Astrocyte (in vitro differentiated cells and primary cell): ENCODE measurements around the gene TNFAIP6. TPM values are rescaled to one million over a fixed set of nuclear protein-coding genes. Genes with fewer than 3 reads are reported as not detected.

Source experiments
- DNase-seq: peaks from one replicate; pipeline ENCODE4 v3.0.0-alpha.2; 2010; ENCODE audit warnings: low read depth
- FAIRE-seq: peaks from 2 replicates; lab custom pipeline; 2011; peaks lifted over from hg19 to GRCh38; lab: Jason Lieb, UNC
- H2AFZ ChIP-seq: 2 replicates; pipeline ENCODE4 v1.6.0; 2012; ENCODE audit warnings: low read depth, low read length, inconsistent platforms
- H3K27ac ChIP-seq: 2 replicates; pipeline ENCODE4 v1.5.1; 2011; ENCODE audit warnings: low read depth, low read length, inconsistent platforms
- H3K27me3 ChIP-seq: 2 replicates; pipeline ENCODE4 v1.6.0; 2011; ENCODE audit warnings: low read length, inconsistent platforms; ENCODE audit not compliant: insufficient read depth
- H3K36me3 ChIP-seq: 2 replicates; pipeline ENCODE4 v1.5.1; 2011; ENCODE audit warnings: low read length, inconsistent platforms; ENCODE audit not compliant: insufficient read depth
- H3K4me1 ChIP-seq: 2 replicates; pipeline ENCODE4 v1.5.1; 2011; ENCODE audit warnings: low read length, inconsistent platforms; ENCODE audit not compliant: insufficient read depth
- H3K4me2 ChIP-seq: 2 replicates; pipeline ENCODE4 v1.6.0; 2012; ENCODE audit warnings: low read length, inconsistent platforms
- H3K4me3 ChIP-seq: 2 replicates; pipeline ENCODE4 v1.5.1; 2011; ENCODE audit warnings: low read depth, mild to moderate bottlenecking, low read length, inconsistent platforms; ENCODE audit not compliant: insufficient read depth
- H3K79me2 ChIP-seq: 2 replicates; pipeline ENCODE4 v1.6.0; 2012; ENCODE audit warnings: mild to moderate bottlenecking, low read length, inconsistent platforms; ENCODE audit not compliant: insufficient read depth
- H3K9ac ChIP-seq: 2 replicates; pipeline ENCODE4 v1.6.0; 2012; ENCODE audit warnings: mild to moderate bottlenecking, low read length, inconsistent platforms
- H3K9me3 ChIP-seq: 2 replicates; pipeline ENCODE4 v1.5.1; 2012; ENCODE audit warnings: low read depth, mild to moderate bottlenecking, low read length, inconsistent platforms; ENCODE audit not compliant: insufficient read depth
- H4K20me1 ChIP-seq: 2 replicates; pipeline ENCODE4 v1.6.0; 2012; ENCODE audit warnings: low read length, inconsistent platforms; ENCODE audit not compliant: insufficient read depth
- H3K27ac Mint-ChIP-seq: one replicate; pipeline ENCODE4 v1.8.0; 2021; ENCODE audit warnings: mild to moderate bottlenecking, mixed read lengths; ENCODE audit not compliant: unreplicated experiment
- H3K27me3 Mint-ChIP-seq: one replicate; pipeline ENCODE4 v1.8.0; 2021; ENCODE audit warnings: low read depth, mixed read lengths; ENCODE audit not compliant: unreplicated experiment
- H3K36me3 Mint-ChIP-seq: one replicate; pipeline ENCODE4 v1.8.0; 2021; ENCODE audit warnings: low read depth, mixed read lengths; ENCODE audit not compliant: unreplicated experiment
- H3K4me1 Mint-ChIP-seq: one replicate; pipeline ENCODE4 v1.8.0; 2021; ENCODE audit warnings: low read depth, mixed read lengths; ENCODE audit not compliant: unreplicated experiment
- H3K4me3 Mint-ChIP-seq: one replicate; pipeline ENCODE4 v1.8.0; 2021; ENCODE audit warnings: mild to moderate bottlenecking, moderate library complexity, mixed read lengths; ENCODE audit not compliant: unreplicated experiment
- H3K9me3 Mint-ChIP-seq: one replicate; pipeline ENCODE4 v1.8.0; 2021; ENCODE audit warnings: mild to moderate bottlenecking, mixed read lengths; ENCODE audit not compliant: unreplicated experiment
- CTCF ChIP-seq: IDR thresholded peaks from 2 replicates; pipeline ENCODE4 v1.5.1; 2011; ENCODE audit warnings: low read depth, mild to moderate bottlenecking, inconsistent platforms, low read length, moderate library complexity; ENCODE audit not compliant: insufficient read depth
- EZH2 ChIP-seq: IDR thresholded peaks from 2 replicates; pipeline ENCODE4 v1.6.1; 2012; ENCODE audit warnings: mild to moderate bottlenecking, low read length, inconsistent platforms; ENCODE audit not compliant: insufficient read depth
- total RNA-seq: library from RNA; stranded (reverse); gene quantifications from 2 replicates; pipeline ENCODE4 v1.2.1, GENCODE V29; 2021

The TNFAIP6 gene
- total RNA-seq, 1 donor from 2014 or later = 0.75 TPM

- Histone ChIP-seq H3K4me1 (peaks cover 5% of the 10 kb centered on the region), H3K9me3 (no peaks in the 10 kb centered on the region), H3K9ac (peak overlapping the region; percentile 31), H4K20me1 (no peaks in the 10 kb centered on the region), H3K27ac (peak overlapping the region; percentile 12), H3K36me3 (no peaks in the 10 kb centered on the region), H3K4me2 (peak overlapping the region; percentile 50), H3K27me3 (no peaks in the 10 kb centered on the region), H3K4me3 (no peak overlapping the region), H2AFZ (peak overlapping the region; percentile 80), H3K79me2 (no peaks in the 10 kb centered on the region)
- H3K36me3 Mint-ChIP-seq = no peaks in the 10 kb centered on the region
- H3K27me3 Mint-ChIP-seq = no peaks in the 10 kb centered on the region
- H3K4me1 Mint-ChIP-seq = peaks cover 8% of the 10 kb centered on the region
- H3K27ac Mint-ChIP-seq = peak overlapping the region; percentile 34
- H3K4me3 Mint-ChIP-seq = no peak overlapping the region
- FAIRE-seq (no peak), DNase-seq (no peak)
- TF ChIP-seq CTCF (no peak), EZH2 (no peak)
- peaks cover 6% of the 10 kb centered on the region for H3K9me3 Mint-ChIP-seq
Observed at GRCh38 chr2:151315381-151315903, 42.0 kb upstream of the TNFAIP6 start.

DNA sequence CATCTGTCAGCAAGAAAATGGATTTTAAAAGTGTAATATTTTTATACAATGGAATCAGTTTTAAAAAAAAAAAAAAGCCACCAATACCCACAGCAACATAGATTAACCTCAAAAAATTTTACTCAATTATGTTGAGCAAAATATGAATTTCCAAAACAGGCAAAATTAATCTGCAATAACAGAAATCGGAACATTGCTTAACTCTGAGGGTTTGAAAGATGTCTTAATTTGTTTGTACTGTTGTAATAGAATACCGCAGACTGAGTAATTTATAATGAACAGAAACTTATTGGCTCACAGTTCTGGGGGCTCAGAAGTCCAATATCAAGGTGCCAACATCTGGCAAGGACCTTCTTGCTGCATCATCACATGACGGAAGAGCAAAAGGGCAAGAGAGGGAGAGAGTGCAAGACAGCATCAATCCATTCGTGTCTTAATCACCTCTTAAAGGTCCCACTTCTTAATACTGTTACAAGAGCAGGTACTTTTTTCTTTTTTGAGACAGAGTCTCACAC, 31.8 kb upstream of the TNFAIP6 start:
- no peak overlapping the region for H3K27ac ChIP-seq

More for the DNA sequence above, 31.8 kb upstream of the TNFAIP6 start:
- H3K4me1 Mint-ChIP-seq = no peaks in the 10 kb centered on the region
- H3K36me3 ChIP-seq = no peaks in the 10 kb centered on the region
- no peaks in the 10 kb centered on the region for H3K27me3 Mint-ChIP-seq
- H3K79me2 ChIP-seq = no peaks in the 10 kb centered on the region
- no peaks in the 10 kb centered on the region for H3K27me3 ChIP-seq
- H2AFZ ChIP-seq = no peak overlapping the region
- peaks cover 2% of the 10 kb centered on the region for H3K9me3 Mint-ChIP-seq
- H3K4me3 Mint-ChIP-seq = no peak overlapping the region
- H3K4me1 ChIP-seq = no peaks in the 10 kb centered on the region
- no peak overlapping the region for H3K9ac ChIP-seq
- no peaks in the 10 kb centered on the region for H3K36me3 Mint-ChIP-seq
- no peak overlapping the region for H3K27ac Mint-ChIP-seq
- TF ChIP-seq EZH2 (no peak), CTCF (no peak)
- H3K4me2 ChIP-seq = no peak overlapping the region
- DNase-seq = no peak
- FAIRE-seq = peak; percentile 9
- H3K9me3 ChIP-seq = no peaks in the 10 kb centered on the region
- no peak overlapping the region for H3K4me3 ChIP-seq
- no peaks in the 10 kb centered on the region for H4K20me1 ChIP-seq
